ENCODE results near the gene PRPH.
A peak's percentile ranks its signal among the peaks of the same experiment; 100 is the strongest.

Gene PRPH

DNA sequence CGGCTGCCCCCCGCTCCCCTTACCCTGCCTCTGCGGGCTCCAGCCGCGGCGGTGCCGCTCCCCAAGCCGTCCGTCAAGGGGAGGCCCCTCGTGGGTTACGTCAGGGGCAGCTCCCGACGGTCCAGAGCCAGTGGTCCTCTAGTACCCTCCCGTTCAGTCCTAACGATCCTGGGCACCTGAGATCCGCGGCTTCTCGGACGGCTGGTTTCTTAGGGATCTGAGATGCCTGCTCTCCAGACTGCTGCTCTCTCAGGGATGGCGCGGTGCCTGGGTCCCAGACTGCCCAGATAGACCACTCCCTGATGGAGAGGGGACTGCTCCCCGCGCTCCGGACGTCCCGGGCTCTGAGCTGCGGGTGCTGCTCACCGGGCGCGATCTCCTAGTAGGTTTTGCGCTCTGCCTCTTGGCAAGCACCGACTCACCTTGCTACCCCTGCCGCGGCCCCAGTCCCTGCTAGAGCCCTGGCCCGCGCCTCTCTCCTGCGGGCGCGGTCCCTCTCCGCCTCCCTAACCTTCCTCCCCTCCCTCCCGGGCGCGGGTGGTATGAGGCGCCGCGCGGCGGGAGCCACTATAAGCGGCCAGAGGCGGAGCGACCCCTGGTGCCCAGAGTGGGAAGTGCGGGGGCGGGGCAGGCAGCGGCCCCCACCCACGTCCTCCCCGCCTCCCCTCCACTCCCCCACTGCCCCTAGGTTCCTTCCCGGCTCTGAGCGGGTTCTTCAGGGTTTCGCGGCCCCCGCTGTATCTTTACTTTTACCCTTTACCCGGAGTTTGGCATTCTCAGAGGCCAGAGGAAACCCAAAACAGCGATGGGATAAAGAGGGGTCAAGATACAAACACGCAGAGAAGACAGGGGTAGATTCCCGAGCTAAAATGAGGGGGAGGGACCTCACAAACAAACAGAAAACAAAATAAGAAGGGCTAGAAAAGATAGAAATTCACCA, 42.0 kb downstream of the PRPH start, which contains the start of gene C1QL4:
Gene C1QL4, minus strand, starts transcription at position 544 of the 940 bp plus-strand sequence. CDS start 711 bp downstream, outside the sequence.
- Mint-ChIP-seq H3K27ac (no peak within 1 kb of the TSS), H3K27me3 (peaks cover 98% of the 10 kb centered on the region), H3K4me3 (peak within 1 kb of the TSS; percentile 68), H3K36me3 (ENCODE audit: low read depth) (no peaks in the 10 kb centered on the region), H3K9me3 (no peaks in the 10 kb centered on the region), H3K4me1 (ENCODE audit: low read depth) (peaks cover 49% of the 10 kb centered on the region)
- intact Hi-C loops (cut with micrococcal nuclease) = loop anchor here (2.0 kb wide), 1 partner anchor 48 kb away; no protein-coding TSS in a partner anchor

DNA sequence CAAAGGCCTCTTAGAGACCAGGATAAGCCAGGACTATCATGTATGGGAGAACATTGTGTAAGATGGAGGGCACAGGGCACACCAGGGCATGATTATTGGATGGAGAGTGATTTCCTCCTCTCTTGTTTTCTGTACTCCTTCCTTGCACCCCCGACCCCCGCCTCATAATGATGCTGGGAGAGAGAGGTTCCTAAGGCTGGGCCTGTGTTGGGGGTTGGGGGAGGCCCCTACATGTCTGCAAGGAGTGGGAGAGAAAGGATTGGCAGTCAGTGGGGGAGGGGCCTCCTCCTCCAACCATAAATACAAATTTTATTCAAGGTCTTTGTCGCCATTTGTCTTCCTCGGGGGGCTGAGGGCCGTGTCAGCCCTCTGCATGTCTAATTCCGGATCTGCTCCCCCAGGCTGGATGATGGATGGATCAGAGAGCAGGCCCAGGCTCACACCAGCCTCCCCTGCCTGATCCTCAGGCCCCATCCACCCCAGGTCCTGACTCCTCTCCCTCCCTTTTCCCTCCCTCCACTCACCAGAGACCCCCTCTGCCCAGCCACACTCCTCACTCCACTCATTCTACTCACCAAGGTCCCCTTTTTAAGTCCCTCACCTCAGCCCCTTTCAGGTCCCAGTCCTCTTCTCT, 44.0 kb downstream of the PRPH start:
- no peak overlapping the region for H3K4me3 Mint-ChIP-seq
- H3K27ac Mint-ChIP-seq = no peak overlapping the region
- H3K27me3 Mint-ChIP-seq = peaks cover 98% of the 10 kb centered on the region
- H3K4me1 Mint-ChIP-seq (ENCODE audit: low read depth) = peaks cover 51% of the 10 kb centered on the region
- H3K9me3 Mint-ChIP-seq = no peaks in the 10 kb centered on the region
- intact Hi-C loops (cut with micrococcal nuclease) = no loop called here
- H3K36me3 Mint-ChIP-seq (ENCODE audit: low read depth) = no peaks in the 10 kb centered on the region

DNA sequence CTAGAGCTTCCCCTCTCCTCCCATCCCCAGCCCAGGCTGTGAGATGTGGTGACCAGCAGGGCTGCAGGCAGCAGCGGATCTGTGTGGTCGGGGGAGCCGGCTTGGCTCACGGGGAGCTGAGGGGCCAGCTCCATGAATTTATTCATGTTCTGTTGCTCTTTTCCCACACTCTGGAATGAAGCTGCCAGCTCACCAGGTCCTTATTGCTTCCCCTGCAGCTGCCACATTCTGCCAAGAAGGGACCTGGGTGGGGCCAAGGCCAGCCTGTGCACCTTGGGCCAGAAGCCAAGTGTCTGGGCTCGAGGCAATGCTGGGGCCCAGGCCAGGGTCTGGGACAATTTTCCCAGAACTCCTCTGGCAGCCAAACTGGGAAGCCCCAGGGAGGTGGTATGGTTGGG, 44.5 kb downstream of the PRPH start:
- peaks cover 98% of the 10 kb centered on the region for H3K27me3 Mint-ChIP-seq
- peaks cover 50% of the 10 kb centered on the region for H3K4me1 Mint-ChIP-seq (ENCODE audit: low read depth)
- no peaks in the 10 kb centered on the region for H3K9me3 Mint-ChIP-seq
- H3K36me3 Mint-ChIP-seq (ENCODE audit: low read depth) = no peaks in the 10 kb centered on the region
- no peak overlapping the region for H3K4me3 Mint-ChIP-seq
- no peak overlapping the region for H3K27ac Mint-ChIP-seq
- intact Hi-C loops (cut with micrococcal nuclease) = no loop called here

DNA sequence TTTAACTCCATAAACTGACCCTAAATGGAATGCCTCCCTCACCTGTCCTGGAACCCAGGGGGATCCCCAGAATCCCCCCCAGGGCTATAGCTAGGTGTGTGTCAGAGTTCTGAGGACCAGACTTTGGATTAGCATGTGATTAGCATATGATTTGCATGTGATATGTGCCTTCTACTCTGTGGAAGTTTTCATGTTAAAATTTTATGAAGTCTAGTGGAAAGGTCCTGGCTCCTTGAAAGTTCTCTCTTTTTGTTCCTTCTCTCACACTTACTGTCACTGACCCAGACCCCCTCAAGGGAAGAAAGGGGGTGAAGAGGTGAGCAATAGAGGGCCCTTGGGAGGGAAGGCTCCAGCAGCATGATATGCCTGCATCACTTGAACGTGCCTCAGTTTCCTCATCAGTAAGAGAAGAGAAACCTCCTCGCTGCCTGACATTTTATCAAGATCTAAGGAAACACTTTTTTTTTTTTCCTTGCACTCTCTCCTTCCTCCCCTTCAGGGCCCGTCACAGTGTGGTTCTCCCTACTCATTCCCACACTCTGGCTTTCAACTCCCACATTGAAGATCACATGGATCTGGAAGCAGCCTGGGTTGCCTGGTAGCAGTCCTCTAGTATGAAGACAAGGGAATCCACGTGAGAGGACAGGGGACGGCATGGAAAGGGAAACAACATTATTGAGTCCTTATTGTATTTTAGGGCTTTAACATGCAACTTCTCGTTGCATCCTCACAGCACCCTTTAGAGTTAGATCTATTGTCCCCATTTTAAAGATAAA, 45.3 kb downstream of the PRPH start:
- no peak overlapping the region for H3K4me3 Mint-ChIP-seq

DNA sequence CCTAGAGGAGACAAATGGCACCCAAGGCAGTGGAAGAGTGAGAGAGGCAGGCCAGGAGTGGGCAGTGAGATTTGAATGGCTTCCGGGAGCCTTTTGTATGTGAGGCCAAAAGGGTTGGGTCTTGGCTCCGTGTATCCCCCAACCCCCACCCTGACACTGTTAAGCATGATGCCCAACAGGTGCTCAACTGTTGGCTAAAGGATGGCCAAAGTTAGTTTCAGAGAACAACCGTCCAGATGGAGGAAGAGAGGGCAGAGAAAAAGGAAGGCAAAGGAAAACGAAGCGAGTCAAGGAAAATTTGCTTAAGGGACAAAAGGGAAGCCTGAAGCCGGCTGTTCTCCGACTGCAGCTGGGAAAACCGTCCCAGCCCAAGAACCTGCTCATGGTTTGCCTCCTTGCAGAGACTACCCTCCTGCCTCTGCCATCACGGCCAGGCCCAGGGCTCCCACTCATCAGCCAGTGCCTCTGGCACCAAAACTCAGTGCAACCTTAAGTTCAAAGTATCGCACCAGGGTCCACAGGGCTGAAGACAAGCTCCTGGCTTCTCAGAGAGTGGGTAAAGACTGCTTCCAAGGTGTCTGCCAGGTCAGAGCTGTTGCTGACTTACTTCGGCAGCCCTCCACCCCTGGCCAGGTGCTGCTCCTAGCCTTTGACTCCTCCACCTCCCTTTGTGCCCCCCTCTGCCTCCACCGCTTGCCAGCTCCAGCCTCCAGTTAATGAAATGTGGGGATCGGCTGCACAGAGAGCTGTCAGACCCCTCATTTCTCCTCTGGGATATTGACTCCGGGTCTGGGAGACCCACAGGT, 46.2 kb downstream of the PRPH start:
- intact Hi-C loops (cut with micrococcal nuclease) = loop anchor here (5.0 kb wide), 1 partner anchor 279 kb away; the partner anchor contains the start of gene KMT2D
- Mint-ChIP-seq H3K27me3 (peaks cover 99% of the 10 kb centered on the region), H3K36me3 (ENCODE audit: low read depth) (no peaks in the 10 kb centered on the region), H3K9me3 (no peaks in the 10 kb centered on the region), H3K4me1 (ENCODE audit: low read depth) (peaks cover 55% of the 10 kb centered on the region), H3K4me3 (no peak overlapping the region), H3K27ac (no peak overlapping the region)

More for the DNA sequence above, 45.3 kb downstream of the PRPH start:
- Mint-ChIP-seq H3K36me3 (ENCODE audit: low read depth) (no peaks in the 10 kb centered on the region), H3K9me3 (no peaks in the 10 kb centered on the region), H3K27me3 (peaks cover 98% of the 10 kb centered on the region), H3K4me1 (ENCODE audit: low read depth) (peaks cover 46% of the 10 kb centered on the region), H3K27ac (no peak overlapping the region)
- intact Hi-C loops (cut with micrococcal nuclease) = loop anchor here (5.0 kb wide), 1 partner anchor 278 kb away; the partner anchor contains the start of gene KMT2D

DNA sequence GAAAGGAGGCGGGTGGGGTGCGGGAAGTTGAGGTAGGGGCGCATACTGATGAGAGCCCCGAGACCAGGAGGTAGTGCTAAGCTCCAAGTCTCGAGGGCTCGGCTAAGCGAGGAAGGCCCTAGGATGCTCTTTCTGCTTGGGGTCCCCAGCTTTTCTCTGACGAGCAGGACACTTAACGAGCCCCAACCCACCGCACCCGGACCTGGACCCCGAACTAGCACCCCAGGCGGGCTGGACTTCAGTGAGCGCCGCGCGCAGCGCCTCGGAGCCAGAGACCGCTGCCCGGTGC, 46.8 kb downstream of the PRPH start:
- Mint-ChIP-seq H3K4me1 (ENCODE audit: low read depth) (peaks cover 58% of the 10 kb centered on the region), H3K4me3 (no peak overlapping the region)

DNA sequence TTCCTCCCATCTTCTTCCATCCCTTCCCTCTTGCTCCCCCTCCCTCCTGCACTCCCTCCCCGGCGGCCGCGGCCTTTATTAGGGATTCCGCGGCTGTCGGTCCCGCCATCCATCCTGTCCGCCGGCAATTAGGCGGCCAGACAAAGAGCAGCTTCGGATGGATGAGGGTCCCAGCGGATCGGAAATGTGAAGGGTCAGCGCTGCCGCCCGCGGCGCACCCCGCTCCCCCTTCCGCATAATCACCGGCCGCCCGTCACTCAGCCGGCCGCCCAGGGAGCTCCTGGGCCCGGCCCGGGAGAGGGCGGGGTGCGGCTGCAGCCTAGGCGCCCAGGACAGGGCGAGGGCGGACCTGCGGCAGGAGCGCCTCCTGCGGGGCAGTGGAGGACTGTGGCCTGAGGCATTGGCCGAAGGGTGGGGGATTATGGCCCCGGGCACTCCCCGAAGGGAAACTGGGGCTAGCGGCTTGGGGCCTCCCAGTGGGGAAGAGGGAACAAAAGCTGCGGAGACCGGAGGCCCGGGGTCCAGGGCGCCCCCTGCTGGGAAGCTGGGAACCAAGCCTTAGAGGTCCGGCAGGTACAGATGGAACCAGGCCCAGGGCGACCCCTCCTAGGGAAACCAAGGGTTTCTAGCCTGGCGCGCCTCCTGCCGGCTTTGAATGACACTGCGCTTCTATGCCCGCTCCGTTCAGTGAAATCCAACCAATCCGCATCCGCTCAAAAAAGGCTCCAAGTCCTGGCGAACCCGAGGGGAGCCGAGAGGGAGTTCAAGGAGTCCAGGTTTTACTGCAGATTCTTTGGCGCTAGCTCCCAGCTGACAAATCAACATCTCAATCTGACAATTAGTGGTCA, 47.3 kb downstream of the PRPH start:
- intact Hi-C loops (cut with micrococcal nuclease) = loop anchor here (5.0 kb wide), 1 partner anchor 280 kb away; the partner anchor contains the start of gene KMT2D
- peak overlapping the region; percentile 74 for H3K4me3 Mint-ChIP-seq
- H3K36me3 Mint-ChIP-seq (ENCODE audit: low read depth) = no peaks in the 10 kb centered on the region
- peaks cover 58% of the 10 kb centered on the region for H3K4me1 Mint-ChIP-seq (ENCODE audit: low read depth)
- H3K9me3 Mint-ChIP-seq = no peaks in the 10 kb centered on the region
- H3K27ac Mint-ChIP-seq = no peak overlapping the region
- H3K27me3 Mint-ChIP-seq = peaks cover 99% of the 10 kb centered on the region

More for the DNA sequence above, 46.8 kb downstream of the PRPH start:
- intact Hi-C loops (cut with micrococcal nuclease) = loop anchor here (5.0 kb wide), 1 partner anchor 279 kb away; the partner anchor contains the start of gene KMT2D
- peaks cover 99% of the 10 kb centered on the region for H3K27me3 Mint-ChIP-seq
- H3K9me3 Mint-ChIP-seq = no peaks in the 10 kb centered on the region
- no peak overlapping the region for H3K27ac Mint-ChIP-seq
- no peaks in the 10 kb centered on the region for H3K36me3 Mint-ChIP-seq (ENCODE audit: low read depth)

DNA sequence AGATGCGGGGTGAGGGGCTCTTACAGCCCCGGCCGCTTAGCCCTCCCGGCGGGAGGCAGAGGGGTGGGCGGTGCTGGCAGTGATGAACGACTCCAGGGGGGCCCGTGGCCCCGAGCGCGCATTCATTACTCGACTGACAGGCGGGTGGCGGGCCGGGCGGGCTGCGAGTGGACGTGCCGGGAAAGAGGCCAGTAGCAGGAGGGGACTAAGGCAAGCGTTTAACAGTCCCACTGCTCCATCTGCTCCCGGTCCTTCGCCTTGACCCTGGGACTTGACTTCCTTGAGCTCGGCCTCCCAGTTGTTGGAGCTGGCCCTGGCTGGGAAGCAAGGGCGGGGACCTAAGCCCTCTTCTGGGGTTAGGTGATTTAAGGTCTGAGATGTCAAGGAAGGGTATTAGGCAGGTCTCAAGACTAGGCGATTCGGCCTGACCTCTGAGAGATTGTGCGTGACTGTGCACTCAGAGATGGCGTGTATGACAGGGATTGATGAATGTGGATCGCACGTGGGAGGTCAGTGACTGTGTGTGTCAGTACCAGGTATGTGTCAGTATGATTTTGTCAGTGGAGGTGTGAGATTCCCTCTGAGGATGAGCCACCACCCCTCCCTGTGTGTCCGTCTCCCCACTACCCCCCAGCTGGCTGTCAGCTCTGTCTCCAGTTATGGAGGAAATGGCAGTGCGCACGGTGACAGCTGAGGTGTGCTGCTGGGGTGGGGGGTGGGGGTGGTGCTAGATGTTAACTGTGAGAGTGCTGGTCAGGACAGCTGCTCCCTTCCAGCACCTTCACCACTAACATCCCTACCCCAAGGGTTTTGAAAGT, 48.2 kb downstream of the PRPH start:
- H3K27ac Mint-ChIP-seq = no peak overlapping the region
- peaks cover 99% of the 10 kb centered on the region for H3K27me3 Mint-ChIP-seq
- intact Hi-C loops (cut with micrococcal nuclease) = loop anchor here (5.0 kb wide), 1 partner anchor 281 kb away; the partner anchor contains the start of gene KMT2D
- peak overlapping the region; percentile 74 for H3K4me3 Mint-ChIP-seq
- no peaks in the 10 kb centered on the region for H3K9me3 Mint-ChIP-seq
- peaks cover 58% of the 10 kb centered on the region for H3K4me1 Mint-ChIP-seq (ENCODE audit: low read depth)
- no peaks in the 10 kb centered on the region for H3K36me3 Mint-ChIP-seq (ENCODE audit: low read depth)

DNA sequence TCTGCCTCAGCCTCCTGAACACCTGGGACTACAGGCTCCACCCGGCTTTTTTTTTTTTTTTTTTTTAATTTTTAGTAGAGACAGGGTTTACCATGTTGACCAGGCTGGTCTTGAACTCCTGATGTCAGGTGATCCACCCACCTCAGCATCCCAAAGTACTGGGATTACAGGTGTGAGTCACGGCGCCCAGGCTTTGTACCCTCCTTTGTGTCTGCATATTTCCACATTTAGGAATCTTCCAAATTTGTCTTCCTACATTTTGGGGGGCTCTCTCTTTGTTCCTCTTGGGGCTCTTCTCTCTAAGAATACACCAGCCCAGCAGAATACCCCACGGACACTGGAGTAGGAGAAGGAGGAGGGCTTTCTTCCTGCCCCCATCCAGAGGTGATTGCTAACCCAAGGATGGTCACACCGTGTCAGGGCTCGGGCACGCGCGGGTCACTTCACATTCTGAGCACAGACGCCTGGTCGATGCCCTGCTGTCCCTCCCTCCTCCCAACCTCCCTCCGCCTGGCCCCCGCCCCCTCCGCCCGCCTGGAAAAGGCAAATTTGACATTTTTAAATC, 49.6 kb downstream of the PRPH start:
- intact Hi-C loops (cut with micrococcal nuclease) = loop anchor here (5.0 kb wide), 1 partner anchor 282 kb away; the partner anchor contains the start of gene KMT2D
- H3K9me3 Mint-ChIP-seq = no peaks in the 10 kb centered on the region
- H3K4me3 Mint-ChIP-seq = no peak overlapping the region
- no peak overlapping the region for H3K27ac Mint-ChIP-seq
- H3K36me3 Mint-ChIP-seq (ENCODE audit: low read depth) = no peaks in the 10 kb centered on the region
- H3K27me3 Mint-ChIP-seq = peaks cover 99% of the 10 kb centered on the region
- peaks cover 53% of the 10 kb centered on the region for H3K4me1 Mint-ChIP-seq (ENCODE audit: low read depth)

DNA sequence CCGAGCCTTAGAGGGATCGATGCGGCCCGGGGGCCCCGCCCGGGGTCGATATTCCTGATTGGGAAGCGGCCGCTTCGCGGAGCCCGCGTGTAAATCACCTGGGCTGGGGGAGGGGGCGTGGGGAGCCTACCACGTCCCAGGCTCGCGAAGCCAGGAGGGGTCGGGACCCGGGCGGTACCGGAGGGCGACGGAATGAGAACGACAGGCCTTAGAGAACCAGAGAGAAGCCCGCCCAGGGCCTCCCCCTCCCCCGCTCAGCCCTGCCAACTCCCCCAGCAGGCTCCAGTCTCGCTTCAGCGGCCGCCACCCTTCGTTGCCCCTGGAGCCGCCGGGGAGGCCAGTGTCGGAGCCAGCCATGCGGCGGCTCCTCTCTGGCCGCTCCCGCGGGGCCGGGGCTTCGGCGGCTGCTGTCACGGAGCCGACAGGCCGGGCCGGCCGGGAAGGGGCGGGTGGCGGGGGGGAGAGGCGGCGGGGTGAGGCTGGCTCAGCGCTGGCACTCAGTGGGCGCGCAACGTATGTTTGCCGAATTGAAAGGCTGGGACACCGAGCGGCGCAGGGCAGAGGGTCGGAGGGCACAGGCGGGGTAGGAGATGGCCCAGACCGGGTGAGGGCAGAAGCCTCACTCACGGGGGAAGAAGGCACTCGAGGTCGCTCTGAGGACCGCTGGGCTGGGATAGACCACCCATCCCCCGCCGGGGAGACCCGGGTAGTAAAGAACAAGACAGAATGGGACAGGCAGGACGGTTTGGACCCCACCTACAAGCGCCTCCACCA, 50.3 kb downstream of the PRPH start:
- H3K4me1 Mint-ChIP-seq (ENCODE audit: low read depth) = peaks cover 53% of the 10 kb centered on the region
- peaks cover 98% of the 10 kb centered on the region for H3K27me3 Mint-ChIP-seq
- no peaks in the 10 kb centered on the region for H3K36me3 Mint-ChIP-seq (ENCODE audit: low read depth)
- intact Hi-C loops (cut with micrococcal nuclease) = no loop called here
- no peaks in the 10 kb centered on the region for H3K9me3 Mint-ChIP-seq
- H3K4me3 Mint-ChIP-seq = peak overlapping the region; percentile 71
- H3K27ac Mint-ChIP-seq = no peak overlapping the region

Measured in dendritic cell treated with granulocyte-macrophage colony-stimulating factor and Interleukin-4, amounts not matched to agents 40 ng/mL and 50 ng/mL, for 4 days (primary cell).